GM18870 (cell line): ENCODE measurements around the gene NAXD.
"Not testable (repeated sequence)": the region's sequence is repeated elsewhere in the genome, so short reads cannot be mapped to it uniquely, and the experiment has no call there.

Experiments used
- ATAC-seq: cut with Tn5 transposase; IDR thresholded peaks from one replicate; pipeline ENCODE4 v1.9.1; 2021; ENCODE audit warnings: moderate library complexity; ENCODE audit not compliant: unreplicated experiment

NAXD gene

GRCh38 chr13:110615322-110616102 is at the start of gene NAXD:
Gene NAXD (plus strand): TSS chr13:110615545. CDS start chr13:110615602, 57 bp downstream.
- peak; percentile 77 for ATAC-seq

- no peak for ATAC-seq
These were observed 49.2 kb upstream of the NAXD start for GRCh38 chr13:110566171-110566570.

GRCh38 chr13:110568612-110569011 is 46.7 kb upstream of the NAXD start:
- ATAC-seq = no peak

GRCh38 chr13:110569962-110570361 is 45.4 kb upstream of the NAXD start:
- not testable (repeated sequence) for ATAC-seq

GRCh38 chr13:110570886-110571285 is 44.5 kb upstream of the NAXD start:
- ATAC-seq = no peak

GRCh38 chr13:110571896-110572777 is 43.2 kb upstream of the NAXD start:
- no peak for ATAC-seq

GRCh38 chr13:110572778-110573118 is 42.6 kb upstream of the NAXD start:
- no peak for ATAC-seq

GRCh38 chr13:110574161-110574560 is 41.2 kb upstream of the NAXD start:
- no peak for ATAC-seq

- ATAC-seq = peak; percentile 92
These were observed 39.8 kb upstream of the NAXD start for GRCh38 chr13:110575322-110576069.

GRCh38 chr13:110576070-110576394 is 39.3 kb upstream of the NAXD start:
- no peak for ATAC-seq

- ATAC-seq = no peak
These were observed 38.4 kb upstream of the NAXD start for GRCh38 chr13:110576736-110577476.

GRCh38 chr13:110578363-110578762 is 37.0 kb upstream of the NAXD start:
- ATAC-seq = no peak

GRCh38 chr13:110580800-110581199 is 34.5 kb upstream of the NAXD start:
- no peak for ATAC-seq

- no peak for ATAC-seq
These were observed 33.7 kb upstream of the NAXD start for GRCh38 chr13:110581506-110582185.

GRCh38 chr13:110582421-110582954 is 32.9 kb upstream of the NAXD start:
- no peak for ATAC-seq

- ATAC-seq = no peak
These were observed 32.0 kb upstream of the NAXD start for GRCh38 chr13:110583178-110583865.

- ATAC-seq = no peak
These were observed 25.5 kb upstream of the NAXD start for GRCh38 chr13:110589793-110590390.

- no peak for ATAC-seq
These were observed 24.8 kb upstream of the NAXD start for GRCh38 chr13:110590577-110590976.

- no peak for ATAC-seq
These were observed 22.7 kb upstream of the NAXD start for GRCh38 chr13:110592665-110593064.
